ENCODE measurements around the gene INPP5F.

- no peak for TF ChIP-seq SAP130 (CRISPR knock-in tag; IDR thresholded peaks at IDR 0.05; ENCODE audit: low read depth)
- no peak for TF ChIP-seq POLR2A (IDR thresholded peaks at IDR 0.05; ENCODE audit: insufficient read depth in 1 of 2, low read depth in 2 of 2, low read length in 2 of 2)
- no peak for TF ChIP-seq JUNB (CRISPR knock-in tag; IDR thresholded peaks at IDR 0.05; ENCODE audit: borderline replicate concordance)
- TF ChIP-seq ARNTL (CRISPR knock-in tag; IDR thresholded peaks at IDR 0.05): no peak
- TF ChIP-seq ZNF12 (CRISPR knock-in tag; IDR thresholded peaks at IDR 0.05): no peak
- no peak for TF ChIP-seq GTF2F1 (IDR thresholded peaks at IDR 0.05; ENCODE audit: low read length)
- TF ChIP-seq ELK4 (CRISPR knock-in tag; IDR thresholded peaks at IDR 0.05; ENCODE audit: borderline replicate concordance): no peak
- TF ChIP-seq ZNF800 (CRISPR knock-in tag; IDR thresholded peaks at IDR 0.05): no peak
Observed at GRCh38 chr10:119700321-119700954, 25.4 kb upstream of the INPP5F start.
